ENCODE results near the gene OR2AT4. TPM values are rescaled to one million over a fixed set of nuclear protein-coding genes. Genes with fewer than 3 reads are reported as not detected.

The OR2AT4 gene
- total RNA-seq, 4 donors from 2014 or later, result 0.06 TPM; not detected in 3

GRCh38 chr11:75087319-75088305 is 9.1 kb downstream of the OR2AT4 start:
- WGBS, result 74% methylated on average over 7 of the region's 7 CpGs
- Histone ChIP-seq H3K9me3 (peaks cover 0 to 18% (median 15%) of the 10 kb centered on the region in 4 donors), H3K27me3 (peaks cover 0 to 9% (median 0%) of the 10 kb centered on the region in 4 donors), H3K36me3 (no peaks in the 10 kb centered on the region), H3K4me1 (no peaks in the 10 kb centered on the region), H3K4me3 (no peak overlapping the region), H3K27ac (replicated peaks in 1 of 4) (no peak overlapping the region)
- intact Hi-C loops (cut with DNase I), result no loop called here
- DNase-seq (ENCODE audit: extremely low spot score), result no peak
- TF ChIP-seq EP300 (IDR thresholded peaks at IDR 0.05) (no peak), POLR2A (IDR thresholded peaks at IDR 0.05; ENCODE audit: low read depth) (no peak), CTCF (IDR thresholded peaks at IDR 0.05) (no peak), POLR2AphosphoS5 (IDR thresholded peaks at IDR 0.05) (no peak)

GRCh38 chr11:75084883-75085282 is 11.8 kb downstream of the OR2AT4 start:
- intact Hi-C loops (cut with DNase I), result no loop called here
- no peaks in the 10 kb centered on the region for H3K36me3 ChIP-seq
- no peaks in the 10 kb centered on the region for H3K4me1 ChIP-seq
- TF ChIP-seq EP300 (IDR thresholded peaks at IDR 0.05) (no peak), CTCF (IDR thresholded peaks at IDR 0.05) (no peak), POLR2A (IDR thresholded peaks at IDR 0.05; ENCODE audit: low read depth) (no peak), POLR2AphosphoS5 (IDR thresholded peaks at IDR 0.05) (no peak)
- peaks cover 0 to 3% (median 0%) of the 10 kb centered on the region in 4 donors for H3K9me3 ChIP-seq
- H3K27ac ChIP-seq (replicated peaks in 1 of 4), result no peak overlapping the region
- H3K4me3 ChIP-seq, result no peak overlapping the region
- peaks cover 0 to 10% (median 0%) of the 10 kb centered on the region in 4 donors for H3K27me3 ChIP-seq
- no peak for DNase-seq (ENCODE audit: extremely low spot score)
- WGBS, result 79% methylated on average over 1 of the region's 1 CpG

- Histone ChIP-seq H3K27me3 (peaks cover 0 to 10% (median 0%) of the 10 kb centered on the region in 4 donors), H3K9me3 (no peaks in the 10 kb centered on the region), H3K4me1 (no peaks in the 10 kb centered on the region), H3K36me3 (no peaks in the 10 kb centered on the region), H3K27ac (replicated peaks in 1 of 4) (no peak overlapping the region), H3K4me3 (no peak overlapping the region)
- no peak for DNase-seq (ENCODE audit: extremely low spot score)
- intact Hi-C loops (cut with DNase I), result no loop called here
- WGBS, result 93% methylated on average over 1 of the region's 1 CpG
- no peak for TF ChIP-seq CTCF (IDR thresholded peaks at IDR 0.05)
- no peak for TF ChIP-seq POLR2AphosphoS5 (IDR thresholded peaks at IDR 0.05)
- no peak for TF ChIP-seq POLR2A (IDR thresholded peaks at IDR 0.05; ENCODE audit: low read depth)
- no peak for TF ChIP-seq EP300 (IDR thresholded peaks at IDR 0.05)
Measured at GRCh38 chr11:75083217-75083605, 13.5 kb downstream of the OR2AT4 start.

GRCh38 chr11:75082601-75083216 is 14.0 kb downstream of the OR2AT4 start:
- no peaks in the 10 kb centered on the region for H3K4me1 ChIP-seq
- H3K27ac ChIP-seq (replicated peaks in 1 of 4), result no peak overlapping the region
- intact Hi-C loops (cut with DNase I), result no loop called here
- no peaks in the 10 kb centered on the region for H3K36me3 ChIP-seq
- TF ChIP-seq POLR2AphosphoS5 (IDR thresholded peaks at IDR 0.05) (no peak), EP300 (IDR thresholded peaks at IDR 0.05) (no peak), CTCF (IDR thresholded peaks at IDR 0.05) (no peak), POLR2A (IDR thresholded peaks at IDR 0.05; ENCODE audit: low read depth) (no peak)
- no peak overlapping the region for H3K4me3 ChIP-seq
- H3K9me3 ChIP-seq, result no peaks in the 10 kb centered on the region
- WGBS, result 91% methylated on average over 8 of the region's 8 CpGs
- DNase-seq (ENCODE audit: extremely low spot score), result no peak
- H3K27me3 ChIP-seq, result peaks cover 0 to 10% (median 0%) of the 10 kb centered on the region in 4 donors

Measured in esophagus muscularis mucosa (tissue), 4 donors.